HEK293T (cell line): ENCODE data around the gene PIGR.

Source experiments
- ARNT ChIP-seq: fragments of 450-650 bp; IDR thresholded peaks from 2 replicates; pipeline ENCODE4 v1.6.1; 2017; ENCODE audit warnings: mild to moderate bottlenecking
- BHLHE40 ChIP-seq: fragments of 450-650 bp; IDR thresholded peaks from 2 replicates; pipeline ENCODE4 v1.6.1; 2016; ENCODE audit warnings: mild to moderate bottlenecking, moderate library complexity, borderline replicate concordance
- CTBP1 ChIP-seq: fragments of 450-650 bp; IDR thresholded peaks from 2 replicates; pipeline ENCODE4 v1.6.1; 2016; ENCODE audit warnings: borderline replicate concordance
- ELF4 ChIP-seq: fragments of 450-650 bp; IDR thresholded peaks from 2 replicates; pipeline ENCODE4 v1.6.1; 2017; ENCODE audit warnings: antibody characterized with exemption
- FOXA1 ChIP-seq: fragments of 450-650 bp; IDR thresholded peaks from 2 replicates; pipeline ENCODE4 v1.6.1; 2016; ENCODE audit warnings: mild to moderate bottlenecking
- FOXM1 ChIP-seq: fragments of 450-650 bp; IDR thresholded peaks from 2 replicates; pipeline ENCODE4 v1.6.1; 2017; ENCODE audit warnings: mild to moderate bottlenecking, borderline replicate concordance
- HDGF ChIP-seq: fragments of 450-650 bp; IDR thresholded peaks from 2 replicates; pipeline ENCODE4 v1.6.1; 2017; ENCODE audit warnings: antibody characterized with exemption, borderline replicate concordance
- L3MBTL2 ChIP-seq: fragments of 450-650 bp; conservative IDR thresholded peaks from 2 replicates; pipeline ENCODE4 v1.6.1; 2016; ENCODE audit warnings: mild to moderate bottlenecking
- SP1 ChIP-seq: fragments of 450-650 bp; IDR thresholded peaks from 2 replicates; pipeline ENCODE4 v1.6.1; 2017
- SUZ12 ChIP-seq: fragments of 450-650 bp; IDR thresholded peaks from 2 replicates; pipeline ENCODE4 v1.6.1; 2016; ENCODE audit warnings: mild to moderate bottlenecking
- TARDBP ChIP-seq: fragments of 450-650 bp; IDR thresholded peaks from 2 replicates; pipeline ENCODE4 v1.6.1; 2016
- ZNF384 ChIP-seq: fragments of 450-650 bp; IDR thresholded peaks from 2 replicates; pipeline ENCODE4 v1.6.1; 2016
- TF ChIP-seq, protein P1 (sequence below): fragments of 450-650 bp; IDR thresholded peaks from 2 replicates; pipeline ENCODE4 v1.6.1; 2016

GRCh38 chr1:206935491-206936067, 10.7 kb downstream of the PIGR start:
- TF ChIP-seq TARDBP = no peak
- no peak for TF ChIP-seq CTBP1
- no peak for TF ChIP-seq FOXM1
- TF ChIP-seq ELF4 = no peak
- TF ChIP-seq, protein P1, sequence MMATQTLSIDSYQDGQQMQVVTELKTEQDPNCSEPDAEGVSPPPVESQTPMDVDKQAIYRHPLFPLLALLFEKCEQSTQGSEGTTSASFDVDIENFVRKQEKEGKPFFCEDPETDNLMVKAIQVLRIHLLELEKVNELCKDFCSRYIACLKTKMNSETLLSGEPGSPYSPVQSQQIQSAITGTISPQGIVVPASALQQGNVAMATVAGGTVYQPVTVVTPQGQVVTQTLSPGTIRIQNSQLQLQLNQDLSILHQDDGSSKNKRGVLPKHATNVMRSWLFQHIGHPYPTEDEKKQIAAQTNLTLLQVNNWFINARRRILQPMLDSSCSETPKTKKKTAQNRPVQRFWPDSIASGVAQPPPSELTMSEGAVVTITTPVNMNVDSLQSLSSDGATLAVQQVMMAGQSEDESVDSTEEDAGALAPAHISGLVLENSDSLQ = no peak
- TF ChIP-seq BHLHE40 = no peak
- TF ChIP-seq FOXA1 = no peak
- TF ChIP-seq SP1 = no peak
- no peak for TF ChIP-seq HDGF
- TF ChIP-seq L3MBTL2 = no peak
- no peak for TF ChIP-seq SUZ12
- TF ChIP-seq ZNF384 = no peak
- no peak for TF ChIP-seq ARNT
